PC-9 (cell line): ENCODE results near the gene MED13L. TPM values are rescaled to one million over a fixed set of nuclear protein-coding genes. Genes with fewer than 3 reads are reported as not detected.

Experiments
- BruUV-seq: library from RNA; stranded (reverse); fragments of 400-500 nt; replicated peaks from 2 replicates; lab custom pipeline; 2021; lab: Mats Ljungman, UMichigan
- CTCF ChIA-PET: fragments of 300-600 bp; sonication (Branson Sonifier 250); formaldehyde crosslinking; loops from one replicate; lab custom pipeline; 2022; ENCODE audit warnings: antibody characterized with exemption; lab: Charles Lee
- POLR2A ChIA-PET: fragments of 300-600 bp; sonication (Branson Sonifier 250); formaldehyde crosslinking; loops from one replicate; lab custom pipeline; 2022; ENCODE audit warnings: antibody characterized with exemption; ENCODE audit not compliant: unreplicated experiment; lab: Charles Lee
- DNase-seq, 2 experiments: peaks; one replicate each; pipeline versions ENCODE4 v3.0.0 to v3.0.0-alpha.2; 2015 to 2022; ENCODE audit warnings: mixed read lengths in 1 of 2
- H2AFZ ChIP-seq: fragments of 200-600 bp; sonication (generic); 2 replicates; pipeline ENCODE4 v1.8.1; 2017; ENCODE audit warnings: antibody characterized with exemption
- H3F3A ChIP-seq: fragments of 200-600 bp; sonication (generic); 2 replicates; pipeline ENCODE4 v1.8.1; 2017; ENCODE audit warnings: antibody characterized with exemption, mild to moderate bottlenecking, low read depth; ENCODE audit not compliant: insufficient read depth
- H3K27ac ChIP-seq: fragments of 200-600 bp; sonication (generic); 2 replicates; pipeline ENCODE4 v1.6.1; 2016; ENCODE audit warnings: mixed run types
- H3K27me3 ChIP-seq: fragments of 200-600 bp; sonication (generic); 2 replicates; pipeline ENCODE4 v1.6.1; 2016; ENCODE audit warnings: low read depth, mixed run types; ENCODE audit not compliant: insufficient read depth
- H3K36me3 ChIP-seq: fragments of 200-600 bp; sonication (generic); 2 replicates; pipeline ENCODE4 v1.6.1; 2016; ENCODE audit warnings: low read depth, mixed run types
- H3K4me1 ChIP-seq: fragments of 200-600 bp; sonication (generic); replicated peaks from 2 replicates; pipeline ENCODE4 v1.6.1; 2016; ENCODE audit warnings: mixed run types; ENCODE audit not compliant: insufficient read depth
- H3K4me2 ChIP-seq: fragments of 200-600 bp; sonication (generic); 2 replicates; pipeline ENCODE4 v1.6.1; 2017; ENCODE audit warnings: mixed run types
- H3K4me3 ChIP-seq: fragments of 200-600 bp; sonication (generic); 2 replicates; pipeline ENCODE4 v1.6.1; 2016; ENCODE audit warnings: mixed run types
- H3K79me2 ChIP-seq: fragments of 200-600 bp; sonication (generic); 2 replicates; pipeline ENCODE4 v1.6.1; 2017; ENCODE audit warnings: low read depth, mixed run types
- H3K9me2 ChIP-seq: fragments of 200-600 bp; sonication (generic); 2 replicates; pipeline ENCODE4 v1.8.1; 2017; ENCODE audit warnings: mild to moderate bottlenecking; ENCODE audit not compliant: insufficient read depth
- H3K9me3 ChIP-seq: fragments of 200-600 bp; sonication (generic); 2 replicates; pipeline ENCODE4 v1.8.1; 2016; ENCODE audit warnings: low read depth; ENCODE audit not compliant: insufficient read depth
- H4K20me1 ChIP-seq: fragments of 200-600 bp; sonication (generic); 2 replicates; pipeline ENCODE4 v1.8.1; 2017; ENCODE audit not compliant: insufficient read depth
- CTCF ChIP-seq: fragments of 200-600 bp; sonication (generic); conservative IDR thresholded peaks from 2 replicates; pipeline ENCODE4 v1.6.1; 2017; ENCODE audit warnings: mixed run types, antibody characterized with exemption, mild to moderate bottlenecking, moderate library complexity
- EZH2 ChIP-seq: fragments of 200-600 bp; sonication (generic); IDR thresholded peaks from 2 replicates; pipeline ENCODE4 v1.8.0; 2017; ENCODE audit warnings: antibody characterized with exemption, low read depth
- intact Hi-C: fragments of 100-400 bp; cut with micrococcal nuclease; formaldehyde crosslinking; loops from one replicate; pipeline ENCODE4 v1.10.0; 2022; ENCODE audit not compliant: unreplicated experiment
- total RNA-seq: library from RNA; stranded (reverse); gene quantifications from 2 replicates; pipeline ENCODE4 v1.2.3, GENCODE V29; 2021

MED13L gene
- total RNA-seq, 1 experiment from 2014 or later: 89.5 TPM

- POLR2A ChIA-PET: no interaction called here
- intact Hi-C loops: no loop called here
- H3K4me1 ChIP-seq: no peaks in the 10 kb centered on the region; the same call in 1 of the 2 replicates
- TF ChIP-seq EZH2 (no peak), CTCF (no peak)
- no peak overlapping the region for H3K27ac ChIP-seq
- H4K20me1 ChIP-seq: peaks cover 74% of the 10 kb centered on the region
- H3K9me3 ChIP-seq: no peaks in the 10 kb centered on the region
- no peak overlapping the region for H3K4me3 ChIP-seq
- no peaks in the 10 kb centered on the region for H3K27me3 ChIP-seq
- no peak overlapping the region for H3K4me2 ChIP-seq
- no peak for DNase-seq
- no peak overlapping the region for H2AFZ ChIP-seq
- H3F3A ChIP-seq: no peaks in the 10 kb centered on the region; the same call in 1 of the 2 replicates
- no TSS peak for BruUV-seq
- H3K9me2 ChIP-seq: no peaks in the 10 kb centered on the region
- H3K36me3 ChIP-seq: no peaks in the 10 kb centered on the region
- CTCF ChIA-PET: no interaction called here
- peaks cover 97% of the 10 kb centered on the region for H3K79me2 ChIP-seq
These were observed 88.9 kb downstream of the MED13L start for GRCh38 chr12:116188581-116188980.

- DNase-seq: no peak
- Histone ChIP-seq H4K20me1 (peaks cover 72% of the 10 kb centered on the region), H3K4me1 (no peaks in the 10 kb centered on the region; the same call in 1 of the 2 replicates)
These were observed 90.4 kb downstream of the MED13L start for GRCh38 chr12:116187151-116187511.

GRCh38 chr12:116186482-116187150 lies 90.9 kb downstream of the MED13L start:
- no peak overlapping the region for H3K4me2 ChIP-seq
- intact Hi-C loops: no loop called here
- no peak overlapping the region for H3K4me3 ChIP-seq
- DNase-seq: no peak
- POLR2A ChIA-PET: no interaction called here
- H3K9me3 ChIP-seq: no peaks in the 10 kb centered on the region
- CTCF ChIA-PET: no interaction called here
- BruUV-seq: no TSS peak
- H3K79me2 ChIP-seq: peaks cover 97% of the 10 kb centered on the region
- H4K20me1 ChIP-seq: peaks cover 72% of the 10 kb centered on the region
- no peaks in the 10 kb centered on the region; the same call in 1 of the 2 replicates for H3K4me1 ChIP-seq
- H3K9me2 ChIP-seq: no peaks in the 10 kb centered on the region
- H3K36me3 ChIP-seq: no peaks in the 10 kb centered on the region
- no peak overlapping the region for H2AFZ ChIP-seq
- TF ChIP-seq CTCF: no peak
- TF ChIP-seq EZH2: no peak
- no peaks in the 10 kb centered on the region; the same call in 1 of the 2 replicates for H3F3A ChIP-seq
- no peak overlapping the region for H3K27ac ChIP-seq
- no peaks in the 10 kb centered on the region for H3K27me3 ChIP-seq

More at GRCh38 chr12:116187151-116187511, 90.4 kb downstream of the MED13L start:
- Histone ChIP-seq H2AFZ (no peak overlapping the region), H3K4me3 (no peak overlapping the region), H3K27me3 (no peaks in the 10 kb centered on the region), H3K9me3 (no peaks in the 10 kb centered on the region), H3K4me2 (no peak overlapping the region), H3F3A (no peaks in the 10 kb centered on the region; the same call in 1 of the 2 replicates), H3K9me2 (no peaks in the 10 kb centered on the region), H3K36me3 (no peaks in the 10 kb centered on the region), H3K79me2 (peaks cover 97% of the 10 kb centered on the region), H3K27ac (no peak overlapping the region)
- TF ChIP-seq EZH2 (no peak), CTCF (no peak)
- CTCF ChIA-PET: interaction anchor here (0.7 kb wide), 1 partner anchor 175 kb away, joined by 4 read pairs; no protein-coding TSS in a partner anchor
- POLR2A ChIA-PET: no interaction called here
- BruUV-seq: no TSS peak
- intact Hi-C loops: no loop called here
